Ecto neural progenitor cell (in vitro differentiated cells): Measurements from ENCODE around the gene GPN2.
"Not testable (repeated sequence)": the region's sequence is repeated elsewhere in the genome, so short reads cannot be mapped to it uniquely, and the experiment has no call there.

Source experiments
- DNase-seq: peaks from one replicate; pipeline ENCODE4 v3.0.0-alpha.2; 2018; ENCODE audit warnings: low spot score

The GPN2 gene

DNA sequence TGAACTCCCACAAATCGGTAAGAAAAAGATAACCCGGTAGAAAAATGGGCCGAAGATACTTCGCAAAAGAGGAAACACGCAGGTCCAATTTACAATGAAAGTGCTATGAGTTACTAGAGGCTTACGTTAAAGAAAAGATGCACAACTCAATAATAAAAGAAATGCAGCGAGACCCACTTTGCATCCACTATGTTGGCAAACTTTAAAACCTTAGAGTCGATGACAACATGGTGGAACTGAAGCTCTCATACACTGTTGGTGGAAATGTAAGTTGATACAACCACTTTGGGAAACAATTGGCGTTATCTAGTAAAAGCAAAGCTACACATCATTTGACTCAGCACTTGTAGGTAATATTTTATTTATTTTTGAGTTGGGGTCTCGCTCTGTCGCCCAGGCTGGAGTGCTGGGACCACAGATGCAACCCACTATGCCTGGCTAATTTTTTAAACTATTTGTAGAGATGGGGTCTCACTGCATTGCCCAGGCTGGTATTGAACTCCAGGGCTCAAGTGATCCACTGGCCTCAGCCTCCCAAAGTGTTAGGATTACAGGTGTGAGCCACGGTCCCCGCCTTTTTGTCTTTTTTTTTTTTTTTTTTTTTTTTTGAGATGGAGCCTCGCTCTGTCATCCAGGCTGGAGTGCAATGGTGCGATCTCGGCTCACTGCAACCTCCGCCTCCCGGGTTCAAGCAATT, 10.9 kb upstream of the GPN2 start:
- no peak for DNase-seq

DNA sequence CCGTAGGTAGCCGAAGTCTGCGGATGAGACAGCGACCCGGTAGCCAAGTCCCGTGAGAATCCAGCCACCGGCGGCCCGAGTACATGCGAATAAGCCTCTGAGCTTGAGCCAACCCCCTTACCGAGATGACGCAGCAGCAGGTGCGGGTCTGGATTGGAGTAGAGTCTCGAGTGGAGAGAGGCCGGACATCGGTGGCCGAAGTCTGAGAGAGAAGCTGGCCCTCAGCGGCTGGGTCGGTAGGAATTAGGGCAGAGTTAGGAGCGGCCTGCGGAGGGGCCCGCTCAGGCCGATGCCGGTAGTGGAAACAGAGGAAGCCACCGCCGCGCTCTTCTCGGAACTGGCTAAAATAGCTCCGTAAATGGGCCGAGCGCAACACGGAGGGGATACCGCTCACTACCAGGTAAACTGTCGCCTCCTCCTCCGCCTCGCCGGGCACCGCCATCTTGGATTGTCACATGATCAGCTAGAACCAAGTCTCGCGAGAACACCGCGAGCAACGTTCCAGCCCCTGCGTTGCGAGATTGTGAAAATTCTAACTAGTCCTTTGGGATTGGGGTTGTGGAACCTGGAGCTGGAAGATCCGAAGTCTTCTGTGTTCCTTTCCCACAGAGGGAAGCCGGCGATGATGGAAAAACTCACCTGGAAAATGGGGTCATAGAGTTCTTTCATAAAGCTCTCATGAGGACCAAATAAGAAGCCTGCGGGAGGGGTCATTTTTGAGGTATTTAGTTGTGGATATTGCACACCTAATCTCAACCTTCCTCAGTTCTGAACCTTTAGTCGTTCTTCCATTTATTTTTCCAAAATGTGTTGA, 10.1 kb upstream of the GPN2 start, which contains the start of gene GPATCH3:
GPATCH3 (minus strand) TSS at position 467 of the 814 bp plus-strand sequence; CDS start at position 442, 25 bp downstream.
- DNase-seq, result peak; percentile 95

- DNase-seq, result no peak
These were observed 7.3 kb upstream of the GPN2 start for GRCh38 chr1:26897351-26897750.

DNA sequence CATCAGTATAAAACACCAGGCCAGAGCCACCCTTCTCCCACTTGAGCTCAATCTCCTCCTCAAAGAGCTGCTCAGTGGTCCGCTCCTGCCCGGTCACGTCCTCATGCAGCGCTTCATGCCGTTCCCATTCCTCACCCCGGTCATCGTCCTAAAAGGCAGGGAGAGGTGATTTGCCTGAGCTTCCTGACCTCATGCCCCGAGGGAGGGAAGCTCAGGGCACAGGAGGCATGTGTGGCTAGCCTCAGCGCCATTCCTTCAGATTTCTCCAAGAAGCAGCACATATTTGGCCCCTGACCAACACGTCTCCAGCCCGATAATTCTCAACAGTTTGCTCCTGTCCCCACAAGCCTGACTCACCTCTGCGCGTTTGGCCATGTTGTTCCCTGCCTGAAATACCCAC, 4.2 kb upstream of the GPN2 start:
- no peak for DNase-seq

GRCh38 chr1:26890467-26890796, 349 bp upstream of the GPN2 start:
- DNase-seq, result no peak

DNA sequence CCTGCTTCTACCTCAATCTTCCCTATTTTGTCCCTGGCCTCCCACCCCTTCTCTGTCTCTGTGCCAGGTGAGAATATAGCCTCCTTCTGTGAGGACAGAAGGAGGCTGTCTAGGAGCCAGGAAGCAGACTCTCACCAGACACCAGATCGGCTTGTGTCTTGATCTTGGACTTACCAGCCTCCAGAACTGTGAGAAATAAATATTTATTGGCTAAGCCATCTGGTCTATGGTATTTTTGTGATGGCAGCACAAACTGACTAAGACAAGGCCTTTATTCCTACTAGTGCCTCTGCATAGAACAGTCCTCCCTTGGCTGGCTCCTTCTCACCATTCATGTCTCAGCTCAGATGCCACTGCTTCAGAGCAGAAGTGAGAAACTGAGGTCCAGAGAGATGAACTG, 1.9 kb downstream of the GPN2 start:
- DNase-seq, result no peak

DNA sequence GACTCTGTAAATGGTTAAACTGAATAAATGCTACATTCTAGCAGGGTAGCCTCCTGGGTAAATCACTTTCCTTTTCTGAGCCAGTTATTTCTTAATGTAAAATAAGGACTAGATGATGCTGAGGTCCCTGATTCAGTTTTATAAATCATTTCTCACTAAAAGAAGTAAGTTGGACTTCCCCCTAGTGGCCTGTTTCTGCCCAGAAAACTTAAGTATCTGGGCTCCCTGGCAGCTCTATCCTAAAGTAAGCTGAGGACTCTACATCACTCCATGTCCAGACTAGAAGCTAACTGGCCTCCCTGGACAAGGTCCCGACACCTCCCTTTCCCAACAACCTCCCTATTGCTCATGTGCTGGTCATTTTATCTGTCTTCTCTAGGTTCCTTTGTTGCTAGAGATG, 3.0 kb downstream of the GPN2 start:
- no peak for DNase-seq

- DNase-seq, result no peak
These were observed 7.2 kb downstream of the GPN2 start for GRCh38 chr1:26882696-26883463.

DNA sequence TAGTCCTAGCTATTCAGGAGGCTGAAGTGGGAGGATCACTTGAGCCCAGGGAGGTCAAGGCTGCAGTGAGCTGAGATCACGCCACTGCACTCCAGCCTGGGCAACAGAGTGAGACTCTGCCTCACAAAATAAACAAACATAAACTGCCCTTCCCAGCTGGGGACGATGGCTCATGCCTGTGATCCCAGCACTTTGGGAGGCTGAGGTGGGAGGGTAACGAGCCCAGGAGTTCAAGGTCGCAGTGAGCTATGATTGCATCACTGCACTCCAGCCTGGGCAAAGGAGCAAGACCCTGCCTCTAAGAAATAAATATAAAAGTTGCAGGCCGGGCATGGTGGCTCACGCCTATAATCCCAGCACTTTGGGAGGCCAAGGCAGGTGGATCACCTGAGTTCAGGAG, 8.5 kb downstream of the GPN2 start:
- DNase-seq, result not testable (repeated sequence)

DNA sequence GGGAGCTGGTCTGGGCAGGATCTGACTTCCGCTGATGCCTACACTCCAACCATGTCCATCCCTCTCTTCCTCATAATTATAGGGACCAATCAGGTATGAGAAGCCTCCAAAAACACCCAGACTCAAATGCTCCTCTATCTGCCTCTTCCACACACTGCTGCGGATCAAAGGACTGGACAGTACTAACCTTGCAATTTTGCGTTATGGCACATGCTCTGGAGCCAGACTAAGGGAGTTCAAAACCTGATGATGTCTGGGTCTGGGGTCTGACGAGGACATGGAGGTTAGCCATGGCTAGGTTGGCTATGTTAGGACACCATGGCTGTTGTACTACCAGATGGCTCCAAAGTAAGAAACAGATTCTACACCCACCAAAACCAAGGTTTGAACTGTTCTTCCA, 10.3 kb downstream of the GPN2 start:
- DNase-seq, result no peak

DNA sequence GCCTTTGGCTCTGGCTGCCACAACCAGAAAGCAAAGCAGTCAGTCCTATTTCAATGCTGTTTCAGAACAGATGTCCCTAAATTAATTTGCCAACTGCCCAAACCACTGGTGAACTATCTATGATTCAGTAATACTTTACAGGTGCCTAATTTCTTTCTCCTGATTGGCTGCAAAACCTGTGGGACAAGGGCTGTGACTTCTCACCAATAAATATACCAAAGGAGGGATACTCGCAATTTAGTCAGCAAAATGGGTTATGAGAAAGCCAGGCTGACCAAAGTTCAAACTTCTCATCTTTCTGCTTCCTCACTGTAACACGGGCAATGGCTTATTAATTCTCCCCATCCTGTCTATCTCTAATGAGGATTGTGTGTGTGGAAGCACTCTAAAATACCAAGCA, 12.8 kb downstream of the GPN2 start:
- no peak for DNase-seq

- no peak for DNase-seq
These were observed 15.2 kb downstream of the GPN2 start for GRCh38 chr1:26874896-26875295.

GRCh38 chr1:26873097-26873496, 17.0 kb downstream of the GPN2 start:
- not testable (repeated sequence) for DNase-seq

- DNase-seq, result peak; percentile 99
These were observed 25.2 kb downstream of the GPN2 start for GRCh38 chr1:26864610-26865480.

DNA sequence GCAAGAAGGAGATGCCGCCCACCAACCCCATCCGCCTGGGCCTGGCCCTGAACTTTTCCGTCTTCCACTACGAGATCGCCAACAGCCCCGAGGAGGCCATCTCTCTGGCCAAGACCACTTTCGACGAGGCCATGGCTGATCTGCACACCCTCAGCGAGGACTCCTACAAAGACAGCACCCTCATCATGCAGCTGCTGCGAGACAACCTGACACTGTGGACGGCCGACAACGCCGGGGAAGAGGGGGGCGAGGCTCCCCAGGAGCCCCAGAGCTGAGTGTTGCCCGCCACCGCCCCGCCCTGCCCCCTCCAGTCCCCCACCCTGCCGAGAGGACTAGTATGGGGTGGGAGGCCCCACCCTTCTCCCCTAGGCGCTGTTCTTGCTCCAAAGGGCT, 26.4 kb downstream of the GPN2 start:
- DNase-seq, result no peak

GRCh38 chr1:26862781-26863684, 27.1 kb downstream of the GPN2 start, which contains the start of gene SFN:
TSS of gene SFN (plus strand) at chr1:26863149. CDS start at chr1:26863213, 64 bp downstream.
- DNase-seq, result peak; percentile 62

GRCh38 chr1:26861889-26862378, 28.1 kb downstream of the GPN2 start:
- DNase-seq, result no peak

- no peak for DNase-seq
These were observed 28.8 kb downstream of the GPN2 start for GRCh38 chr1:26861286-26861701.

DNA sequence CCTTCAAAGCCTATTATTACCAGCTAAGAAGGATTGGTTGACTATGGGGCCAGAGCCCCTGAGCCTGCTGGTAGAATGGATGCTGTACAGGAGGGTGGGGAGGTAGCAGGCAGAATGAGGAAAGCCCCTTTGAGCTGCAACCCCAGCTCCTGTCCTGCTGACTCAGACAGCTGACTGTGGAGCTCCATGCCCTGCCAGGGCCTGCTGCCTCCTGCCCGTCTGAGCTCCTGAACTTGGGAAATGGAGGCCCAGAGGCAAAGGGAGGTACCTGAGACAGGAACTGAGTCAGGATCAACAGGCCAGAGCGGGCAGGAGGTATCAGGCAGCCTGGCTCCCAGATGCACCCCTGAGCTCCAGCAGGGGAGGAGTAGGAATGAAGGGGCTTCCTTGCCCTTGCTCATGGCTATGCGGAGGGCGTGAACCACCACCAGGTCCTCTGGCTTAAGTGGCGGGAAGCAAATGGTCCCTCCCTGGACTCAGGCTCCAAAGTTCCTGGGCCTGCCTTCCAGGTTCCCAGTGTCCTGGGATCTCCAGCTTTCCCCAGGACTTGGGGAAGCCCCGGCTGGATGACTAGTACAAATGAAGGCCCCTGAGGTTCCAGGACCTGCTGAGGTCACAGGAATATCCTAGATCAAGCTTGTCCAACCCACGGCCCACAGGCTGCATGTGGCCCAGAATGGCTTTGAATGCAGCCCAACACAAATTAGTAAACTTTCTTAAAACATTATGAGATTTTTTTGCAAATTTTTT, 31.0 kb downstream of the GPN2 start:
- DNase-seq, result no peak

GRCh38 chr1:26858160-26858559, 31.9 kb downstream of the GPN2 start:
- no peak for DNase-seq
